Inferior parietal cortex (tissue), 1 donor: ENCODE data around the gene RHOT1.
A peak's percentile ranks its signal among the peaks of the same experiment; 100 is the strongest.

Experiments used
- DNase-seq: peaks from one replicate; pipeline ENCODE4 v3.0.0-alpha.2; 2016; ENCODE audit errors: extremely low spot score

RHOT1 gene

GRCh38 chr17:32268734-32269288 is 126.5 kb downstream of the RHOT1 start:
- no peak for DNase-seq

GRCh38 chr17:32269377-32269776 is 127.1 kb downstream of the RHOT1 start:
- DNase-seq = peak; percentile 60

- no peak for DNase-seq
These were observed 129.5 kb downstream of the RHOT1 start for GRCh38 chr17:32271844-32272243.

- no peak for DNase-seq
These were observed 131.8 kb downstream of the RHOT1 start for GRCh38 chr17:32274101-32274500.

- no peak for DNase-seq
These were observed 132.3 kb downstream of the RHOT1 start for GRCh38 chr17:32274643-32275042.
